OCI-LY7 (cell line): ENCODE results near the gene TPST2.

Experiments used
- CTCF ChIP-seq: fragments of 200-600 bp; sonication (generic); conservative IDR thresholded peaks from 2 replicates; pipeline ENCODE4 v1.5.1; 2014; ENCODE audit warnings: mild to moderate bottlenecking, antibody characterized with exemption, low read length, moderate library complexity, mixed read lengths
- EZH2phosphoT487 ChIP-seq: fragments of 200-600 bp; sonication (generic); IDR thresholded peaks from 2 replicates; pipeline ENCODE4 v1.6.1; 2018; ENCODE audit warnings: low read depth, borderline replicate concordance, mild to moderate bottlenecking, mixed run types, antibody characterized with exemption, low read length, moderate library complexity, mixed read lengths

- TF ChIP-seq CTCF (no peak), EZH2phosphoT487 (no peak)
Observed at GRCh38 chr22:26483043-26483438, 106.9 kb downstream of the TPST2 start.
